Endothelial cell of umbilical vein (primary cell): ENCODE measurements around the gene KIR3DL3.

Experiments used
- EZH2 ChIP-seq: IDR thresholded peaks from 2 replicates; pipeline ENCODE4 v1.6.1; 2012; ENCODE audit warnings: borderline replicate concordance, low read depth, mild to moderate bottlenecking, moderate library complexity, low read length, inconsistent platforms; ENCODE audit not compliant: severe bottlenecking
- JUN ChIP-seq: IDR thresholded peaks from 2 replicates; pipeline ENCODE4 v1.6.1; 2011; ENCODE audit warnings: borderline replicate concordance, low read depth; ENCODE audit not compliant: insufficient read length, insufficient read depth
- POLR2A ChIP-seq: IDR thresholded peaks from 2 replicates; pipeline ENCODE4 v1.6.1; 2012; ENCODE audit warnings: low read depth, mild to moderate bottlenecking, control low read depth, low read length
- POLR2AphosphoS5 ChIP-seq: IDR thresholded peaks from 2 replicates; pipeline ENCODE4 v1.6.1; 2012; ENCODE audit warnings: low read depth, mild to moderate bottlenecking, control low read depth, low read length, moderate library complexity; ENCODE audit not compliant: insufficient read depth
- TF ChIP-seq, protein P1 (sequence below), 2 donors: IDR thresholded peaks; 1 replicate in 1 of 2; 2 replicates in 1 of 2; pipeline ENCODE4 v1.5.1; 2011; ENCODE audit warnings: low read length in 2 of 2, mild to moderate bottlenecking in 2 of 2, moderate library complexity in 2 of 2, control low read depth in 1 of 2, inconsistent platforms in 1 of 2, low read depth in 1 of 2; ENCODE audit not compliant: insufficient read depth in 1 of 2; ENCODE audit errors: extremely low read depth in 1 of 2
- TF ChIP-seq, protein P2 (sequence below): IDR thresholded peaks from 2 replicates; pipeline ENCODE4 v1.6.1; 2011; ENCODE audit not compliant: insufficient read depth, insufficient read length

DNA sequence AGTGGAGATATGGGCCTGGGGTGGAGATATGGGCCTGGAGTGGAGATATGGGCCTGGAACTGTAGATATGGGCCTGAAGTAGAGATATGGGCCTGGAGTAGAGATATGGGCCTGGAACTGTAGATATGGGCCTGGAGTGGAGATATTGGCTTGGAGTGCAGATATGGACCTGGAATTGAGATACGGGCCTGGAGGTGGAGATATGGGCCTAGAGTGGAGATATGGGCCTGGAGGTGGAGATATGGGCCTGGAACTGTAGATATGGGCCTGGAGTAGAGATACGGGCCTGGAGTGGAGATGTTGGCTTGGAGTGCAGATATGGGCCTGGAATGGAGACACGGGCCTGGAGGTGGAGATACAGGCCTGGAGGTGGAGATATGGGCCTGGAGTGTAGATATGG lies 402 bp downstream of the KIR3DL3 start:
- TF ChIP-seq JUN (no peak), POLR2A (no peak), POLR2AphosphoS5 (no peak), EZH2 (no peak)
- TF ChIP-seq, protein P1, sequence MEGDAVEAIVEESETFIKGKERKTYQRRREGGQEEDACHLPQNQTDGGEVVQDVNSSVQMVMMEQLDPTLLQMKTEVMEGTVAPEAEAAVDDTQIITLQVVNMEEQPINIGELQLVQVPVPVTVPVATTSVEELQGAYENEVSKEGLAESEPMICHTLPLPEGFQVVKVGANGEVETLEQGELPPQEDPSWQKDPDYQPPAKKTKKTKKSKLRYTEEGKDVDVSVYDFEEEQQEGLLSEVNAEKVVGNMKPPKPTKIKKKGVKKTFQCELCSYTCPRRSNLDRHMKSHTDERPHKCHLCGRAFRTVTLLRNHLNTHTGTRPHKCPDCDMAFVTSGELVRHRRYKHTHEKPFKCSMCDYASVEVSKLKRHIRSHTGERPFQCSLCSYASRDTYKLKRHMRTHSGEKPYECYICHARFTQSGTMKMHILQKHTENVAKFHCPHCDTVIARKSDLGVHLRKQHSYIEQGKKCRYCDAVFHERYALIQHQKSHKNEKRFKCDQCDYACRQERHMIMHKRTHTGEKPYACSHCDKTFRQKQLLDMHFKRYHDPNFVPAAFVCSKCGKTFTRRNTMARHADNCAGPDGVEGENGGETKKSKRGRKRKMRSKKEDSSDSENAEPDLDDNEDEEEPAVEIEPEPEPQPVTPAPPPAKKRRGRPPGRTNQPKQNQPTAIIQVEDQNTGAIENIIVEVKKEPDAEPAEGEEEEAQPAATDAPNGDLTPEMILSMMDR (IDR thresholded peaks at IDR 0.05; ENCODE audit: extremely low read depth in 1 of 2, insufficient read depth in 1 of 2, low read depth in 1 of 2, low read length in 2 of 2), result no peak
- TF ChIP-seq, protein P2, sequence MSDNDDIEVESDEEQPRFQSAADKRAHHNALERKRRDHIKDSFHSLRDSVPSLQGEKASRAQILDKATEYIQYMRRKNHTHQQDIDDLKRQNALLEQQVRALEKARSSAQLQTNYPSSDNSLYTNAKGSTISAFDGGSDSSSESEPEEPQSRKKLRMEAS, result no peak
